Activated CD4-positive, alpha-beta T cell treated with anti-CD3 and anti-CD28 coated beads, Interleukin-2, amount 50 U/mL, for 48 hours (primary cell): ENCODE results near the gene SCN2B.

Experiments used
- DNase-seq, 2 experiments: peaks; one replicate each; pipeline ENCODE4 v3.0.0-alpha.2; 2020

SCN2B gene

DNA sequence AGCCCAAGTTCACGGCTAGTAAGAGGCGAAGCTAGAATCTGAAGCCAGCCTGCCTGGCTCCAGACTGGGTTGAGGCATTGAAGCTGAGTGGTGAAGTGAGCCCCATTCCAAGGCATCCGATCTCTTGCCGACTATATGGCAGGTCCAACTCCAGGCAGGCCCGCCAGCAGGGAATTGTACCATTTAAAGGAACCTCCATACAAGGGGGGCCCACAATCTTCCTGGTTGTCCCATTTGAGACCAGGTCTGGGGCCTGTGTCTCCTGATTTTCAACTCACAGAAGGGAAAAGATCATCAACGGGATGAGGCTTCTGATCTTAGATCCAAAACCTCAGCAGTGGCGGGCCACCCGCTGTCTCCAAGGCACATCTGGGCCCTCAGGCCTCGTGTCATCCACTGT is 4.1 kb downstream of the SCN2B start:
- no peak for DNase-seq

DNA sequence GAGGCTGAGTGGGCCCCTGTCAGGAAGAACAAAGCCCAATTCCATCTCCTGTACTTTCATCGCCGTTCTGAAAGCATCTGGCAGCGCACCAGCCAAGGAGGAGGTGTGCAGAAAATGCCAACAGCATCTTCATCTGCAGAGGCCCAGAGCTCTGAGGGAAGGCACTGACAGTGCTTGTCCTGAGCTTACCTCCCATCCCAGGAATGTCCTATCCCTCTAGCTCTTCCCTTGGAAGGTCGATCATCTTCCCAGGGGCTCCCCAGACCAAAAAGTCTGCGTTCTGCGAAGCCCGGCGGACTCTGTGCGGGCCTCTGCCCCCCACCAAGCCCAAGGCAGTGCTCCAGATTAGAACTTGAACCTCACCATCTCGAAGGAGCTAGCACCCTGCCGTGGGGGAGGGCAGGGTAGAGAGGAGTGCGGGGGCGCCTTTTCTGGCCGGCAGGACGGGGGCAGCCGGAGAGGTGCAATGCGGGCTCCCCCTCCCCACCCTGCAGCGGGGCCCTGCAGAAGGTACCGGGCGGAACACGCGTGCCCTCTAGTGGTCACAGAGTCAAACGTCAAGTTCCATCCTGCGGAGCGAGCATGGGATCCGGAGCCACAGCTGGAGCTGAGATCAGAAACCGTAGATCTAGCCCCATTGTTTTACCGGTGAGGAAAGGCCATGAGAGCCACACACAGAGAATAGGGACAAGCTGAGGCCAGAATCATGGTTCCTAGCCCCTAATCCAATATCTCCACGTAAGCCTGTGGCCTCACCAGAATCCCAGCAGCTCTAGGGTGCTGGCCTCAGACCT is 5.0 kb downstream of the SCN2B start:
- peak; percentile 78 to 82 for DNase-seq

DNA sequence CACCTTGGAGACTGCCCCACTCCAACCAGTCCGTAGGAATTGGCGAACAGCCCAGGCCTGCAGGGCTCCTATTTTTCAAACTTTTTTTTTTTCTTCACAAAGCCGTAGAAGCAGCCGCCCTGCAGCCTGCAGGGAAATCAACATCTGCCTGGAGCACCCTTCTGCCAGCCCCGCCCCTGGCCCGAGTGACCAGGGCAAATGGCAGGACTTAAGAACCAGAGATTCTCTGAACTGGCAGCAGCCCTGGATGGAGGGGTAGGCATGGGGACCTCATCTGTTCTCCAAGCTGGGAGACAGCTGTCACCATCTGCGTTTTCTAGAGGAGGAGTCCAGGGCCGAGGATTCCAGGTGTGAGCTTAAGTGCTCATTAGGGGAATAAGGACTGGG is 5.6 kb downstream of the SCN2B start:
- no peak for DNase-seq

DNA sequence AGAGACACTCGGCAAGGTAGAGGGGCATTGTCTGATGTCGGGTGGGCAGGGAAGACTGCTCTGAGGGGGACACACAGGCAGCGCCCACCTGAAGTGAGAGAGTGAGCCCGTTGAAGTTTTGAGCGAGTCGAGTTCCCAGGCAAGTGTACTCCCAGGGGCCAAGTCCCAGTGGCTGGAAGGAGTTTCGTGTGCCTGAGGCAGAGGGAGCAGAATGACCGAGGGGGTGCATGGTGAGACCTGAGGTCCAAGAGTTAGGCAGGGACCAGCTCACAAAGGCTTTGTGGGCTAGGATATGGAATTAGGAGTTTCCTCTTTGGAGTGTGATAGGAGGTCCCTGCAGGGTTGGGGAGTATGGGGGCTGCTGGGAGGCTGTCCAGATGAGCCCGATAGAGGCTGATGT is 6.2 kb downstream of the SCN2B start:
- no peak for DNase-seq

DNA sequence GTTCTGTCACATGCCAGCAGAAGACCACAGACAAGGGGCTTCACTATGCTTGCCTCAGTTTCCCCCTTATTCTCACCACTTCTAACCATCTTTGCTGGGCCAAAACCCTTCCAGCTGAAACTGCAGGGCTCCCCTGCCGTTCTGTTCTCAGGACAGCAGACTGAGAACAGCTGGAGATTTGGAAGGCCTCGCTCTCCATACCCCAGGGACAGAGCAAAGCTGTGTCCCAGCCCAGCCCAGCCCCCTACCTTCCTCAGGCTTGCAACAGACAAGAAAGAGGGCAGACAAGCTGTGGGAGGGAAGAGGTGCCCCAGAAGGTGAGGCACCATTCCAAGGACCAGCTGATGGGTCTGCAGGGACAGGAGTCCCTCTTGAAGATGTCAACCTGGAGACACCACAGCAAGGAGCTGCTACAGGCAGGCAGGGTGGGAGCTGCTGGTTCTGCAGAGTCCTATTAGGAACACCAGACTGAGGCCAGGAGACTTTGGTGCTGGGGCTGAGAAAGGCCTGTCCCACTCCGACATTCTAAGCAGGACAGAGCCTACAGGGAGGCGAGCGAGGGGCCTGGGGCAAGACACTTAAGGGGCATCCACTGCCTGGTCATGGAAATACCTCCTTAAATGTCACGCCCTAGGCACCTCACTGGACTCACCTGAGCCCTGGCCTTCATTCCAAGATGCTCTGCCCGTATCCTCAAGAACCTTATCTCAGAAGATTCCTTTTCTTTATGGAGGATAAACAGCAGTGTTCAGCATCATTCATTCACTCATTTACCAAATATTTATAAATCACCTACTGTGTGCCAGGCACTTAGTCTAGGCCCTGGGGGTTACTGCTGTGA is 6.9 kb downstream of the SCN2B start:
- no peak for DNase-seq

DNA sequence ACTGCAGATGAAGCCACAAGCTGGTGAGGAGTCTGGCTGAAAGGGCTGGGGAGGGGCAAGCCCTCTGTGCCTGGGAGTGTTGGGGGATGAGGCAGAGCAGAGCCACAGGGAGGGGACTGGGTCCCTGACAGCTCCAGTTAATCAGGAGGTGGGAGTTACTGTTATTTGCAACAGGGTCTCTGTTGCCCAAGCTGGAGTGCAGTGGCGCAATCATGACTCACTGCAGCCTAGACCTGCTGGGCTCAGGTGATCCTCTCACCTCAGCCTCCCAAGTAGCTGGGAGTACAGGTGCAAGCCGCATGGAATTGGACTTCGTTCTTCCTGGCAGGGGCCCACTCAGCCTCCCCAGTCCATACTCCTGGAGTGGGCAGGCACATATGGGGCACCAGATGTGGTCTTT is 7.7 kb downstream of the SCN2B start:
- DNase-seq = no peak

DNA sequence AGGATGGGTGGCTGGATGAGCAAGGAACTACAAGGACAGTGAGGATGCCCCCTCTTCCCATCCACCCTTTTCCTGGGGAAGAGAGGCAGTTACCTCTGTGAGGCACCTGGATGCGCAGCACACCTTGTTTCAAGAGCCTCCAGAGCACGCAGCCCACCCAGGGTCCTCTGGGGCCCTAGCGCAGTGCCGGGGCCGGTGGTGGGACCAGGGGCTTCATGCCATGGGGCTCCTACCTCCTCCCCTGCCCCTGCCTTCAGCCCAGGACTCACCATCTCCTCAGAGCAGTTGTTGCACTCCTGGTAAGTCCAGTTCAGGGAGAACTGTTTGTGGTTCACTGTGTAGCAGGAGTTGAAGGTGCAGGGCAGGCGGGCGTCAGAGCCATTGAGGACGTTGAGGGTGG is 8.1 kb downstream of the SCN2B start:
- DNase-seq = no peak

DNA sequence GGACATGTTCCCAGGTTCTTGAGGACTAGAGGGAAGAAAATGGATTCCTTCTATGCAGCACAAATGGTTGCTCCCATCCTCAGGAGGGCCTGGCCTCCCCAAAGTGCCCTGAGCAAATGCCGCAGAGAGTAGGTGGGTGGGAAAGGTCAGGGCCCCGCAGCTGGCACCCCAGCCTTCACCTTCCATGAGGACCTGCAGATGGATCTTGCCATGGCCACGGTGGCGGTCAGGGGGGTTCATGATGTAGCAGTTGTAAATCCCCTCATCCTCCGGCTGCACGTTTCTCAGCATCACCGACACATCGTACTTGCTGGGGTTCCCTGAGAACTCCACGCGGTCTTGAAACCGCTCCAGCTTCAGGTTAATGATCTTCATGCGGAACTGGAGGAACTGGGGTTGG is 8.5 kb downstream of the SCN2B start:
- no peak for DNase-seq

DNA sequence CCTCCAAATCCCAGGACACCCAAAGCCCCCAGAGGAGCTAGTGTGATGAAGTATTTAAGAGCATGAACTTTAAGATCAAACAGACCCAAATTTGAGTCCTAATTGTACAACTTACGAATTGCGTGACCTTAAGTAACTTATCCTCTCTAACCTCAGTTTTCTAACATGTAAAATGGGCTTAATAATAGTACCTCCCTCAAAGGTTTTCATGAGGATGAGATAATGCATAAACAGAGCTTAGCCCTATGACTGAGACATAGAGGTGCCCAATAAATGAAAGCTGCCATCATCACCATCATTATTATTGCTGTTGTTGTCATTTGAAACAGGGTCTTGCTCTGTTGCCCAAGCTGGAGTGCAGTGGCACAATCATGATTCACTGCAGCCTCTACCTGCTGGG is 9.2 kb downstream of the SCN2B start:
- no peak for DNase-seq

DNA sequence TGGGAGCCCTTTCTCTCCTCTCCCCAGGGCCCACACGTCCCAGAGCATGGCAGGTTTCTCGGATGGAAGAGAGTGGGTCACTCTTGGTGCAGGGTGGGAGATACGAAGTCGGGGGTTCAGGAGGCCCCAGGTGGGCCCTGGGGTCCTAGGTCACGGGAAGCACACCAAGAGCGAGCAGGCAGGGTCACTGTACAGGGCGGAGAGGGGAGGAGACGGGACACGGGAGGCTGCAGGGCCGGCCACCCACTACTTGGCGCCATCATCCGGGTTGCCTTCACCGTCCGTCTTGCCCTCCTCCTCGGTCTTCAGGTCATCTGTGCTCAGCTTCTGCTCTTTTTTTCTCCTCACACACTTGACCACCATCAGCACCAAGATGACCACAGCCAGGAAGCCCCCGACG is 9.8 kb downstream of the SCN2B start:
- no peak for DNase-seq

DNA sequence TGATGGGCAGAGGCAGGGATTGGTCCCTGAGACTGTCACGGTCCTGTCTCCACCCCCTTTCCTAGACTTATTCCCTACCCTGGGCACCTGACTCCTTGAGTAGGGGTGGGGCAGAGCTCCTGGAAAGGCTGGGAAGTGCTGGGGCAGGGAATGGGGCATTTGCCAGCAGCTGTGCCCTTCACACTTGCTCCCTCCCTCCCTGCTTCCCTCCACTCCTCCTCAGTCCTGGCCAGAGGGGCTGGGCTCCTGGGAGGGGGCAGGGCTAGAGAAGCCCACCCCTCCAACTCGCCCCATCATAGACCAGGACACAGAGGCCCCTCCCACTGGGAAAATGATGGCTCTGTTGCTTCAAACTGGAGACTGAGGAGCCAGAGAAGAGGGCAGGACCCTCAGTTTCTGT is 11.6 kb downstream of the SCN2B start:
- no peak for DNase-seq

DNA sequence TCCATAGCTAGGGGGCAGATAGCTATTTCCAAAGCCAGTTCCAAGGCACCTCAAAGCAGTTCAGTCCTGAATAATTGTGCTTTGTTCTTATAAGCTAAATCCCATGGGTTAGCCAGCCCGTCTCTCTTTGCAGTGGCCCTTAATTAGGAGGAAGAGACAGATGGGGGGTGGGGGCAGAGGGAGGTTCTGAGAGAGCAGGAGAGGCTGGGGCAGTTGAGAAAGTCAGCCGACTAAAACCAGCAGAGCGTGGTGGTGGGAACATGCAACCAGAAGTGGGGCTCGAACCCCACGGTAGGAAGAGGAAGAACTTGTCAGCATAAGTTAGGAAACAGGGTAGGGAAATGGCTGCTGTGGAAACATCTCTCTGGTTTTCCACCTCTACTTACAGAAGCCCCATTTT is 12.9 kb downstream of the SCN2B start:
- no peak for DNase-seq

DNA sequence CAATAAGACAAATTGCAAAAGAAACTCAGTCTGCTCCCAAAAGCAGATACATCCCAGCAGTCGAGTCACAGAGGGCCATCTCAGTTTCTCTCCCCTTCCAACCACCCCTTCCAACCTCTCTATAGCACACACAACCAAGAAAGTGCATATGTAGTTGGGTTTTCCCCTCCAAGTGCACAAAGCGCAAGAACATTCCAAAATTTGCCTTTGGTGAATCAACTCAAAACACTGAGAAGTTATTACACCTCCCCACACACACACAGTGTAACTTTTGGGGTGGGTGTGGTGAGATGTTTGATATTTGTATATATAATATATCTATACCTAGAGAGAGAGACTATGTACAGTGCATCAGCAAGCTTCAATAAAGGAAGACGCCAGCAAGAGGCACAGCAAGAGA is 13.6 kb downstream of the SCN2B start:
- no peak for DNase-seq

DNA sequence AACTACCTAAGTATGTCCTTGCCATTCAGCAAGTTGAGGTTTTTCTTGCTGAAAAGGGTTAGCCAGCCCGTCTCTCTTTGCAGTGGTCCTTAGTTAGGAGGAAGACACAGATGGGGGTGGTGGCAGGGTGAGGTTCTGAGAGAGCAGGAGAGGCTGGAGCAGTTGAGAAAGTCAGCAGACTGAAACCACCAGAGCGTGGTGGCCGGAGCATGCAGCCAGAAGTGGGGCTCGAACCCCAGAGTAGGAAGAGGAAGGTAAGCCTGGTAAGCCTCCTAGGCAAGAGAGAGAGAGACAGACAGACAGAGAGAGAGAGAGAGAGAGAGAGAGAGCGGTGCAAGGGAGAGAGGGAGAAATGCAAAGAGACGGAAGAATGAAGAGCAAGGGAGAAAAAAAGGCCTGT is 14.7 kb downstream of the SCN2B start:
- no peak for DNase-seq

DNA sequence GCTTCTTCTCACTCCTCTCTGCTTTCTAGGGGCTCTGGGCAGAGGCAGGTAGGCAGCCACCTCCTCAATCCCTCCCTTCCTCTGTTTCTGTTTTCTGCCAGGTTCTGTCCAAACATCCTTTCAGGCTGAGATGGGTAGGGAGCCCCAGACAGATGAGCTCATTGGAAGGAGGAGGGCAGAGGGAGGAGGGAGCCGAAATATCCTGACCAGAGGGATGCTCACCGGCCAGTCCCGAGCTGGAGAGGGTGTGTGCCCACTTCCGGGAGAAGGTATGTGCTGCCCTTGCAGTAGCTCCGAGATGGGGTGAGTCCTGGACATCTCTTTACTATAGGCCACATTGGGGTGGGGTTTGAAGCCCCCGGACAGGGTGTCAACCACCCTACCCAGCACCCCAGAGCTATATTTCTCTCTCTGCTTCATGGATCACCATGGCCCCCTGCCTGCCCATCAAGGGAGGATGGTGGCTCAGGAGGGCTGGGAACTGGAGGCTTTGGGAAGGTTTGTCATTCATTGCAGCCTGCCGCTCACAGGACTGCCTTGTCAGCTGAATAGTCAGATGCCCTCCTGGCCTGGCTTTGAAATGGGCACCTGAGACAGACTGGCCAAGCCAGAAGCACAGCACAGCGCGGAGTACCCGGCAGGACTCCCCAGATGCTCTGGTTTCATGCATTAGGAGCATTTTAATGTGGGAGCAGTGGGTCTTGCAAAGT is 19.1 kb downstream of the SCN2B start:
- DNase-seq = no peak

DNA sequence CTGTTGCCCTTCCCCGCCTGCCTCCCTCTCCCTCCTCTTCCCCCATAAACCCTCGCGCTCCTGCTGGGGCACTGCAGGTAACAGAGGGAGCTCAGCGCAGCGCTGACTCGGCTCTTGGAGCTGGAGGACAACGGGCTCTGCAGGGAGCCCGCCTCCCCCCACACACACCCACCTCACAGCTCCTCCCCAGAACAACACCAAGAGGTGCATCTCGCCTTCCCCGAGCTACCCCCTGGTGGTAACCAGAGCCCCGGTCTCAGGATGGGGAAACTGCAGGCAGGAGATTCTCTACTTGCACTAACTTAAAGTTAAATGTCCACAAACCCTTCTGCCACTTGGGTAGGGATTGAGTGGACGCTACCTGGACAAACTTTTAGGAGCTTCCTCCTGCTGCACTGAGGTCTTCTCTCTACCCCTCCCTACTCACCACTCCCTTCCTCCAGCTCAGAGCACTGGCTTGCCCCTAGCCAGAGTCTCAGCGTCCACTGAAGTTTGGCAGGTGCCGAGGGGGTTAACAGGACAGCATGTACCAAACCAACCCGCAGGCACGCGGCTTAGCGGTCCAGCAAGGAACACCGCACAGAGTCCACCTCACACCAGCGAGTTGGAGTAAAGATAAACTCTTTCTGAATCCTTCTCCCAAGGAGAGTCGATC is 19.8 kb downstream of the SCN2B start:
- DNase-seq = peak in 1 of 2 experiments; percentile 19

DNA sequence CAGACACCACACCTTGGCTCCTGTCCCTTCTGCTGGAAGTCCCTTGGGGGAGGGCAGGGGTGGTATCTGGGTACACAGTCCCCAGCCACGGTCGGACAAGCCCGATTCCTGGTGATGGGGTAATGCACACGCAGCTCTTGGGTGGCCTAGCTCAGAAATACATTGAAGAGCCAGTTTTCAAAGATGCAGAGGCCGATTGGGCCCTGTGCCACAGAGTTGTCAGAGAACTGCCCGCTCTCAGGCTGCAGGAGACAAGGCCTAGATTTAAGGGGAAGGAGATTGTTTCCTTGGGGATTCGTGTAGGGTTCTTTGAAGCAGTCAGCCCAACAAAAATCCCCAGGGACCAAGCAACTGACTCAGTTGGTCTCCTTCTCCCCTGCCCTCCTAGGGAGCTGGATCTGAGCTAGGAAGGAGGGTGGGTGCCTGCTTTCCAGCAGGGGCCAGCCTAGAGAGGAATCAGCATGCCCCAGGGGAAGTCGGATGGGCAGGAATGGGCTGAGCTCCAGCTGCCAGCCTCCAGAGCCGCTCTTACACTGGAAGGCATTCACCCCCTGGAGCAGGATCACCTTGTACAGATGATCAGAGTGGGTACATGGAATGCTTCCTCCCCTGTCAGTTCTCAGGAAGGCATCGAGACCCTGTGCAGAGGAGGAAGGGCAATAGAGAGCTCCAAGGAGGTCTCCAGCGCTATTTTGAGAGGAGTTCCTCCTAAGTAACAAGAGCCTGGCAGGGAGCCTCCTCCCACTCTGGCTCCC is 20.5 kb downstream of the SCN2B start:
- DNase-seq = no peak

DNA sequence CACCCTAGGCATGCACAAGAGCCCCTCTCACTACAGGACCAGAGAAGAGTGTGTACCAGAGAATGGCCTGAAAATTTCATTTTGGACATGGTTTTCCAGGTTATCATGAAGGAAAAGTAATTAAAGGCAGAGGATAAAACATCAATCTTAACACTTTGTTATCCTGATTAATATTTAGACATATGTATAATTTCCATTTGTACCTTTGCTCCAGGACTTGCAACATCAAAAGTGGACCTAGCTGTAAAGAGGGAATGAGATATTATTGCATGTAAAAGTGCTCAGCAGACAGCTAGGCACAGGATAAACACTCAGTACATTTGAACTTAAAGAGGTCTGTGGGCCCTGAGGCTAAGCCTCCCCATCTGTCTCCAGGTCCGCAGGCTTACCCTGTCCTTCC is 21.8 kb downstream of the SCN2B start:
- DNase-seq = no peak

DNA sequence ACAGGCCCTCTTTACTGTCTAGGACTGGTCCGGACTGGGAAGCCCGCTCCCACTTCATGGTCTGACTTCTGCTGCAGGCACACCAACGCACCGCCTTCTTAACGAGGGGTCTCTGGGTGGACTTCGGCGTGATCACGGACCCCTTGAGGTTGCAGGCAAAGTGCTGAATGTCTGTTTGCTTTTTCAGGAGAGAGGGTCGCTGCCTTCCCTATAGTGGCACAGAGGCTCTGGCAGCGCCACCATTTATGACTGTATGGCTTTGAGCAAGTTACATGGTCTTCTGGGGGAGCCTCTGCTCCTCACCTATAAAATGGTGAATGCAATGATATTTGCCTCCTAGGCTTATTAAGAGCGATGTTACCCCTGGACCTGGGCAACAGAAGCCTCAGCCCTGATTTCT is 22.5 kb downstream of the SCN2B start:
- no peak for DNase-seq

DNA sequence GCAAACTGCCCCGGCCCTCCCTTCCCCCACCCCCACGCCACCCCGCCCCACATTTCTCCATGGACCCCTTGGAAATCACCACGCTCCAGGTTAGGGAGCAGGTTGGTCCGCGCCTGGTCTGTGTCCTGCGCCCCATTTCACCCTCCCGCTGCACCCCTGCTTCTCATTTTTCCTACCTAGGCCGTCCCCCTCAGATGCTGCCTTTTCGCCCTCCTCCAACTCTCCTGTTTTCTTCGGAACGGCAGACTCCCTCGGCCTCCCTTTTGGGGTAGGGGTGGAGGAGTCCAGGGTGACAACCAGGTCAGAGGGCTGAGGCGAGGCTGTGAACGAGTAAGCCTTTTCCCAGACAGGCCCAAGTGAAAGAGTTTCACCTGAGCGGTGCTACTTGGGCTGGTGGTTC is 22.9 kb downstream of the SCN2B start:
- no peak for DNase-seq

DNA sequence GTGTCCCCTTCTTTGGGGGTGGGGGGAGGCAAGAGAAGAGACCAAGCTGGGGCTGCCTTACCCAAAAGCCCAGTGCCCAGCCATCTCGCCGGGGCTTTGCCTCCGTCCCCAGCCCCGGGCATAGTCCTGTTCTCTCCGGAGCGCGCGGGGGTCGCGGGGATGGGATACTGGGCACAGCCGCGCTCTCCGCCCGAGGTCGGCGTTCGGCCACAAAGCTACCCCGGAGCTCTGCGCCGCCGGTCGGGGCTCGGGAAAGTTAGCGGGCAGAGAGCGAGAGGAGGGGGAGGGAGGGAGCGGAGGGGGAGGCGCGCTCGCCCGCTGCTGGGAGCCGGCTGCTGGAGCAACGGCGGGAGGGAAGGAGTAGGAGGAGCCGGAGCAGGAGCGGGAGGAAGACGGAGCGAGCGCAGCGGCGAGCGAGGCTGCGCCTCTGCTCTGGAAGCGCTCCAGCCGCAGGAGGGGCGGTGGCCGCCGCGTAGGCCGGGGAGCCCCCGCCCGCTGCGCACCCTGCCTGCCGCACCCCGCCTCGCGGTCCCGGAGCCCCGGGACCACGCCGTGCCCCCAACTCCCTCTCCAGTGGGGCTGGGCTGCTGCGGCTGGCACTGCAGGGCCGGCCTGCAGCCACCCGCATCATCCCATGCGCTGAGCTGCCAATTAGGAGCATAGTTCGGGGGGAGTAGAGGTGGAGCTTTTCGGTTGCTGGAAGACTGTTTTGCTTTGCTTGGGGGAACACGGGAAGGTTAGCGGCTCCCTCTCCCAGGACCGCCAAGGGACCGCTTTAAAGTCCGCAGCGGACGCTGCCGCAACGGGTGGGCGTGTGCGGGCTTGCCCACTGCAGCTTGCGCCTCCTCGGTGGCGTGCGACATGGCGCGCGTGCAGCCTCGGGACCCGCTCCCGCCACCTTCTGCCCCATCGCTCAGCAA is 23.6 kb downstream of the SCN2B start, which contains the start of gene SCN4B:
Gene SCN4B (minus strand): TSS at position 272 of the 920 bp plus-strand sequence. CDS start 150 bp downstream, at position 122.
- DNase-seq = peak; percentile 24 to 34
